H1 (cell line): ENCODE results near the gene GRM7. TPM values are rescaled to one million over a fixed set of nuclear protein-coding genes. Genes with fewer than 3 reads are reported as not detected.

Source experiments
- BACH1 ChIP-seq: IDR thresholded peaks from 2 replicates; pipeline ENCODE4 v1.6.1; 2012; ENCODE audit warnings: low read length, improper control_type of control experiment
- FOSL1 ChIP-seq: IDR thresholded peaks from 2 replicates; pipeline ENCODE4 v1.6.1; 2011; ENCODE audit warnings: mild to moderate bottlenecking, low read depth, low read length, moderate library complexity; ENCODE audit not compliant: insufficient read depth
- HDAC2 ChIP-seq, 2 experiments: fragments of 300-600 bp in 1 of 2; sonication (generic) in 1 of 2; IDR thresholded peaks; 2 replicates each; pipeline ENCODE4 v1.6.1; 2011 to 2012; ENCODE audit warnings: low read depth in 2 of 2, low read length in 2 of 2, mild to moderate bottlenecking in 2 of 2, moderate library complexity in 2 of 2, borderline replicate concordance in 1 of 2, inconsistent platforms in 1 of 2
- POU5F1 ChIP-seq: IDR thresholded peaks from 2 replicates; pipeline ENCODE4 v1.6.1; 2011; ENCODE audit warnings: low read depth, mild to moderate bottlenecking, low read length, moderate library complexity
- RFX5 ChIP-seq: IDR thresholded peaks from 2 replicates; pipeline ENCODE4 v1.6.1; 2011; ENCODE audit warnings: low read depth, low read length, improper control_type of control experiment, borderline replicate concordance
- RXRA ChIP-seq: IDR thresholded peaks from 2 replicates; pipeline ENCODE4 v1.6.1; 2011; ENCODE audit warnings: low read depth, mild to moderate bottlenecking, low read length, moderate library complexity; ENCODE audit not compliant: insufficient read depth
- SUZ12 ChIP-seq: fragments of 200-600 bp; sonication (generic); IDR thresholded peaks from 2 replicates; pipeline ENCODE4 v1.6.1; 2012; ENCODE audit warnings: mild to moderate bottlenecking, inconsistent platforms, low read length, moderate library complexity, mixed read lengths
- polyA plus RNA-seq, 7 experiments: library from polyadenylated mRNA; depleted of rRNA in 3 of 7; stranded (reverse) in 5 of 7; unstranded in 2 of 7; fragments of >200 nt in 5 of 7; fragments of 200-250 nt in 2 of 7; gene quantifications; 1 replicate in 5 of 7; 2 replicates in 1 of 7; 4 replicates in 1 of 7; pipeline versions ENCODE4 v1.2.1 to v1.2.3, GENCODE V29; 2011 to 2013; ENCODE audit warnings: missing spikeins in 2 of 7, mixed read lengths in 2 of 7
- total RNA-seq: library from RNA; stranded (reverse); fragmentation: NEBNext Ultra II Directional; extraction: Animal tissue kit (Norgen Biotek cat#: 25700); gene quantifications from 2 replicates; pipeline ENCODE4 v1.2.1, GENCODE V29; 2021
- TF ChIP-seq, protein P1 (sequence below): fragments of 300-600 bp; sonication (generic); IDR thresholded peaks from 2 replicates; pipeline ENCODE4 v1.7.1; 2012; ENCODE audit warnings: low read length, moderate library complexity, mild to moderate bottlenecking, inconsistent platforms; ENCODE audit not compliant: insufficient replicate concordance

Gene GRM7
- total and polyA plus RNA-seq, 2 of the 8 experiments (the other 6 are each of a cell fraction or from before 2014, with no cell fraction given): 0.17 to 0.24 TPM

DNA sequence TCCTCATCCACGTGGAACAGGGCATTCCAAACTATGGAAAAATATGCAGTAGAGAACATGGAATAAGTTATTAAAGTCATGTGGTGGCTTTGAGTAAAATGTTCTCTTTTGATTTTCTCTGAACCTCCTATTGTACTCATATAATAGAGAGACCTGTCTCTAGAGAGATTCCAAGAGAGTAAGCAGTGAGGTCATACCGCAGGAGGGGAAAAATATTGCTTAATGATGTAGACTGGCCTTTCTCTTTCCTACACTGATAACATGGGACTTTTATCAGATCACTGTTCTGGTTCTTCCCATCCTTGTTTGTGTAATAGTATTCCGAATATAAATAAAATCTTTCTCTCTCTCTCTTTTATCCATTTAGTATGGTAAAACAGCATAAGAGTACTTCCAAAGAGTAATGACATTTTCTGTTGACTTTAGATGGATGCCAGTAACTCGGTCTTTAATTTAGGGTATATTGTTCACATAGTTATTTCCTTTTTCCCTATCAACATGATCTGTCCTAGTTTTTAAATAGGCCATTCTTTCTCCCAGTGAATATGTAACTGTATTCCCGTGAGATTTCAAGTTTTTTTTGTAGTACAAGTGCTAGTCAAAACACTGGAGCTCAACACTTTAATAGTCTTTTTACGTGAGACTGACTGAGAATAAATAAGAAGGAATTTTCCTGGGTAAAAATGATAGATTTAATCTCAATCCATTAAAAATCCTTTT, 826.7 kb downstream of the GRM7 start (continued):
- TF ChIP-seq, protein P1, sequence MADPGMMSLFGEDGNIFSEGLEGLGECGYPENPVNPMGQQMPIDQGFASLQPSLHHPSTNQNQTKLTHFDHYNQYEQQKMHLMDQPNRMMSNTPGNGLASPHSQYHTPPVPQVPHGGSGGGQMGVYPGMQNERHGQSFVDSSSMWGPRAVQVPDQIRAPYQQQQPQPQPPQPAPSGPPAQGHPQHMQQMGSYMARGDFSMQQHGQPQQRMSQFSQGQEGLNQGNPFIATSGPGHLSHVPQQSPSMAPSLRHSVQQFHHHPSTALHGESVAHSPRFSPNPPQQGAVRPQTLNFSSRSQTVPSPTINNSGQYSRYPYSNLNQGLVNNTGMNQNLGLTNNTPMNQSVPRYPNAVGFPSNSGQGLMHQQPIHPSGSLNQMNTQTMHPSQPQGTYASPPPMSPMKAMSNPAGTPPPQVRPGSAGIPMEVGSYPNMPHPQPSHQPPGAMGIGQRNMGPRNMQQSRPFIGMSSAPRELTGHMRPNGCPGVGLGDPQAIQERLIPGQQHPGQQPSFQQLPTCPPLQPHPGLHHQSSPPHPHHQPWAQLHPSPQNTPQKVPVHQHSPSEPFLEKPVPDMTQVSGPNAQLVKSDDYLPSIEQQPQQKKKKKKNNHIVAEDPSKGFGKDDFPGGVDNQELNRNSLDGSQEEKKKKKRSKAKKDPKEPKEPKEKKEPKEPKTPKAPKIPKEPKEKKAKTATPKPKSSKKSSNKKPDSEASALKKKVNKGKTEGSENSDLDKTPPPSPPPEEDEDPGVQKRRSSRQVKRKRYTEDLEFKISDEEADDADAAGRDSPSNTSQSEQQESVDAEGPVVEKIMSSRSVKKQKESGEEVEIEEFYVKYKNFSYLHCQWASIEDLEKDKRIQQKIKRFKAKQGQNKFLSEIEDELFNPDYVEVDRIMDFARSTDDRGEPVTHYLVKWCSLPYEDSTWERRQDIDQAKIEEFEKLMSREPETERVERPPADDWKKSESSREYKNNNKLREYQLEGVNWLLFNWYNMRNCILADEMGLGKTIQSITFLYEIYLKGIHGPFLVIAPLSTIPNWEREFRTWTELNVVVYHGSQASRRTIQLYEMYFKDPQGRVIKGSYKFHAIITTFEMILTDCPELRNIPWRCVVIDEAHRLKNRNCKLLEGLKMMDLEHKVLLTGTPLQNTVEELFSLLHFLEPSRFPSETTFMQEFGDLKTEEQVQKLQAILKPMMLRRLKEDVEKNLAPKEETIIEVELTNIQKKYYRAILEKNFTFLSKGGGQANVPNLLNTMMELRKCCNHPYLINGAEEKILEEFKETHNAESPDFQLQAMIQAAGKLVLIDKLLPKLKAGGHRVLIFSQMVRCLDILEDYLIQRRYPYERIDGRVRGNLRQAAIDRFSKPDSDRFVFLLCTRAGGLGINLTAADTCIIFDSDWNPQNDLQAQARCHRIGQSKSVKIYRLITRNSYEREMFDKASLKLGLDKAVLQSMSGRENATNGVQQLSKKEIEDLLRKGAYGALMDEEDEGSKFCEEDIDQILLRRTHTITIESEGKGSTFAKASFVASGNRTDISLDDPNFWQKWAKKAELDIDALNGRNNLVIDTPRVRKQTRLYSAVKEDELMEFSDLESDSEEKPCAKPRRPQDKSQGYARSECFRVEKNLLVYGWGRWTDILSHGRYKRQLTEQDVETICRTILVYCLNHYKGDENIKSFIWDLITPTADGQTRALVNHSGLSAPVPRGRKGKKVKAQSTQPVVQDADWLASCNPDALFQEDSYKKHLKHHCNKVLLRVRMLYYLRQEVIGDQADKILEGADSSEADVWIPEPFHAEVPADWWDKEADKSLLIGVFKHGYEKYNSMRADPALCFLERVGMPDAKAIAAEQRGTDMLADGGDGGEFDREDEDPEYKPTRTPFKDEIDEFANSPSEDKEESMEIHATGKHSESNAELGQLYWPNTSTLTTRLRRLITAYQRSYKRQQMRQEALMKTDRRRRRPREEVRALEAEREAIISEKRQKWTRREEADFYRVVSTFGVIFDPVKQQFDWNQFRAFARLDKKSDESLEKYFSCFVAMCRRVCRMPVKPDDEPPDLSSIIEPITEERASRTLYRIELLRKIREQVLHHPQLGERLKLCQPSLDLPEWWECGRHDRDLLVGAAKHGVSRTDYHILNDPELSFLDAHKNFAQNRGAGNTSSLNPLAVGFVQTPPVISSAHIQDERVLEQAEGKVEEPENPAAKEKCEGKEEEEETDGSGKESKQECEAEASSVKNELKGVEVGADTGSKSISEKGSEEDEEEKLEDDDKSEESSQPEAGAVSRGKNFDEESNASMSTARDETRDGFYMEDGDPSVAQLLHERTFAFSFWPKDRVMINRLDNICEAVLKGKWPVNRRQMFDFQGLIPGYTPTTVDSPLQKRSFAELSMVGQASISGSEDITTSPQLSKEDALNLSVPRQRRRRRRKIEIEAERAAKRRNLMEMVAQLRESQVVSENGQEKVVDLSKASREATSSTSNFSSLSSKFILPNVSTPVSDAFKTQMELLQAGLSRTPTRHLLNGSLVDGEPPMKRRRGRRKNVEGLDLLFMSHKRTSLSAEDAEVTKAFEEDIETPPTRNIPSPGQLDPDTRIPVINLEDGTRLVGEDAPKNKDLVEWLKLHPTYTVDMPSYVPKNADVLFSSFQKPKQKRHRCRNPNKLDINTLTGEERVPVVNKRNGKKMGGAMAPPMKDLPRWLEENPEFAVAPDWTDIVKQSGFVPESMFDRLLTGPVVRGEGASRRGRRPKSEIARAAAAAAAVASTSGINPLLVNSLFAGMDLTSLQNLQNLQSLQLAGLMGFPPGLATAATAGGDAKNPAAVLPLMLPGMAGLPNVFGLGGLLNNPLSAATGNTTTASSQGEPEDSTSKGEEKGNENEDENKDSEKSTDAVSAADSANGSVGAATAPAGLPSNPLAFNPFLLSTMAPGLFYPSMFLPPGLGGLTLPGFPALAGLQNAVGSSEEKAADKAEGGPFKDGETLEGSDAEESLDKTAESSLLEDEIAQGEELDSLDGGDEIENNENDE: no peak
- TF ChIP-seq HDAC2 (IDR thresholded peaks at IDR 0.05; ENCODE audit: borderline replicate concordance in 1 of 2, low read depth in 2 of 2, low read length in 2 of 2): no peak
- TF ChIP-seq RFX5: no peak
- no peak for TF ChIP-seq SUZ12
- TF ChIP-seq POU5F1: no peak
- TF ChIP-seq FOSL1: no peak
- TF ChIP-seq RXRA: no peak
- no peak for TF ChIP-seq BACH1
